ENCODE data around the gene GAS2L3. TPM values are rescaled to one million over a fixed set of nuclear protein-coding genes. Genes with fewer than 3 reads are reported as not detected.
A peak's percentile ranks its signal among the peaks of the same experiment; 100 is the strongest.

GAS2L3 gene
- total RNA-seq, 2 donors from 2014 or later, result 0.18 to 4.6 TPM

- Histone ChIP-seq H3K27ac (no peak overlapping the region), H3K27me3 (replicated peaks; ENCODE audit: insufficient read depth) (no peaks in the 10 kb centered on the region), H3K4me3 (no peak overlapping the region), H3K4me1 (replicated peaks) (no peaks in the 10 kb centered on the region), H3K9me3 (no peaks in the 10 kb centered on the region), H3K36me3 (no peaks in the 10 kb centered on the region)
- DNase-seq (ENCODE audit: low spot score), result no peak
- TF ChIP-seq POLR2AphosphoS5 (IDR thresholded peaks at IDR 0.05) (no peak), POLR2A (IDR thresholded peaks at IDR 0.05) (no peak)
- TF ChIP-seq, protein P1, sequence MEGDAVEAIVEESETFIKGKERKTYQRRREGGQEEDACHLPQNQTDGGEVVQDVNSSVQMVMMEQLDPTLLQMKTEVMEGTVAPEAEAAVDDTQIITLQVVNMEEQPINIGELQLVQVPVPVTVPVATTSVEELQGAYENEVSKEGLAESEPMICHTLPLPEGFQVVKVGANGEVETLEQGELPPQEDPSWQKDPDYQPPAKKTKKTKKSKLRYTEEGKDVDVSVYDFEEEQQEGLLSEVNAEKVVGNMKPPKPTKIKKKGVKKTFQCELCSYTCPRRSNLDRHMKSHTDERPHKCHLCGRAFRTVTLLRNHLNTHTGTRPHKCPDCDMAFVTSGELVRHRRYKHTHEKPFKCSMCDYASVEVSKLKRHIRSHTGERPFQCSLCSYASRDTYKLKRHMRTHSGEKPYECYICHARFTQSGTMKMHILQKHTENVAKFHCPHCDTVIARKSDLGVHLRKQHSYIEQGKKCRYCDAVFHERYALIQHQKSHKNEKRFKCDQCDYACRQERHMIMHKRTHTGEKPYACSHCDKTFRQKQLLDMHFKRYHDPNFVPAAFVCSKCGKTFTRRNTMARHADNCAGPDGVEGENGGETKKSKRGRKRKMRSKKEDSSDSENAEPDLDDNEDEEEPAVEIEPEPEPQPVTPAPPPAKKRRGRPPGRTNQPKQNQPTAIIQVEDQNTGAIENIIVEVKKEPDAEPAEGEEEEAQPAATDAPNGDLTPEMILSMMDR (IDR thresholded peaks at IDR 0.05), result no peak
- 33% methylated on average over 4 of the region's 4 CpGs for WGBS
- intact Hi-C loops (cut with DNase I), result no loop called here
These were observed 82.7 kb downstream of the GAS2L3 start for GRCh38 chr12:100656141-100656540.

DNA sequence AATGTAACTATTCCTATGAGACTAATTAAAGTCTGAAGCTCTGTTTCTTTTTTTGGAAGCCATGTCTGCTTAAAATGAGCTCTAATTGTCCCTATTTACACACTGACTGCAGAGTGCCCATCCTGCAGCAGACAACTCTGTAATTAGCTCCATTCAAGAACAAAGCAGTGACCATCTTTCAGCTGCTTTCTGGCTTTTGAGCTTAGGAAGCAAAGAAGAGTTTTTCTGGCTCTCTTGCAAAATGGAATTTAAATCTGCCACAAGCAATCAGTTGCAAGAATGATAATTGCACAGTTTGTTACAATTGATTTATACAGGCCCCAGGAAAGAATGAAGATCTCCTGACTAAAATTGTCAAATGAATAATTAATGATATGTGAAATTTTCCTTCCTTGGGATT, 83.4 kb downstream of the GAS2L3 start:
- H3K27me3 ChIP-seq (replicated peaks; ENCODE audit: insufficient read depth), result no peaks in the 10 kb centered on the region
- H3K36me3 ChIP-seq, result no peaks in the 10 kb centered on the region
- H3K4me3 ChIP-seq, result no peak overlapping the region
- no peak overlapping the region for H3K27ac ChIP-seq
- H3K9me3 ChIP-seq, result no peaks in the 10 kb centered on the region
- intact Hi-C loops (cut with DNase I), result no loop called here
- no peak for DNase-seq (ENCODE audit: low spot score)
- TF ChIP-seq POLR2A (IDR thresholded peaks at IDR 0.05) (no peak), POLR2AphosphoS5 (IDR thresholded peaks at IDR 0.05) (no peak)
- TF ChIP-seq, protein P1 (IDR thresholded peaks at IDR 0.05), result no peak
- no peaks in the 10 kb centered on the region for H3K4me1 ChIP-seq (replicated peaks)

- Histone ChIP-seq H3K27ac (no peak overlapping the region), H3K4me3 (no peak overlapping the region), H3K9me3 (no peaks in the 10 kb centered on the region), H3K27me3 (replicated peaks; ENCODE audit: insufficient read depth) (no peaks in the 10 kb centered on the region), H3K4me1 (replicated peaks) (no peaks in the 10 kb centered on the region), H3K36me3 (no peaks in the 10 kb centered on the region)
- no peak for DNase-seq (ENCODE audit: low spot score)
- 50% methylated on average over 6 of the region's 6 CpGs for WGBS
- intact Hi-C loops (cut with DNase I), result no loop called here
- TF ChIP-seq, protein P1 (IDR thresholded peaks at IDR 0.05), result no peak
- TF ChIP-seq POLR2AphosphoS5 (IDR thresholded peaks at IDR 0.05), result no peak
- TF ChIP-seq POLR2A (IDR thresholded peaks at IDR 0.05), result no peak
These were observed 87.9 kb downstream of the GAS2L3 start for GRCh38 chr12:100661300-100661951.

DNA sequence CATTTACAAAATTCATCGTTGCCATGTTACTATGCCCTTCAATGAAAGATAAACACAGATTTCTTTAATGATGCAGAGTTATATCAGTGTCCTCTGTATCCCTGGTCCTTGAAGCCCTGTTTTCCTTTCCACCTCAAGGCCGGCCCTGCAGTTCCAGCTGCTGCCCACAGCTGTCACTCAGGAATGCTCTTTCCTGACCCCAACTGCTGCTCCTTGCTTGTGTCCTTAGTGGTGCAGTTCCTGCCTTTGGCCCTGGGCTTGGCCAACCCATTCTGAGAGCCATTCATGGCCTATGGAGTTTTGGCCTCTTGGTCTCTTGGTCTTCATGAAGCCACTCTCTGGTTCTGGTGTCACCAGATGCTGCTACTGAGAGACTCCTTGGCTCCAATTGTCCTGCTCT, 93.1 kb downstream of the GAS2L3 start:
- Histone ChIP-seq H3K27ac (no peak overlapping the region), H3K9me3 (no peaks in the 10 kb centered on the region), H3K4me3 (no peak overlapping the region), H3K27me3 (replicated peaks; ENCODE audit: insufficient read depth) (no peaks in the 10 kb centered on the region), H3K4me1 (replicated peaks) (no peaks in the 10 kb centered on the region), H3K36me3 (no peaks in the 10 kb centered on the region)
- DNase-seq (ENCODE audit: low spot score), result no peak
- TF ChIP-seq POLR2AphosphoS5 (IDR thresholded peaks at IDR 0.05), result no peak
- TF ChIP-seq, protein P1 (IDR thresholded peaks at IDR 0.05), result no peak
- TF ChIP-seq POLR2A (IDR thresholded peaks at IDR 0.05), result no peak
- intact Hi-C loops (cut with DNase I), result no loop called here
- 62% methylated on average over 2 of the region's 2 CpGs for WGBS

- Histone ChIP-seq H3K9me3 (no peaks in the 10 kb centered on the region), H3K27me3 (replicated peaks; ENCODE audit: insufficient read depth) (no peaks in the 10 kb centered on the region), H3K4me3 (no peak overlapping the region), H3K4me1 (replicated peaks) (no peaks in the 10 kb centered on the region), H3K36me3 (no peaks in the 10 kb centered on the region), H3K27ac (no peak overlapping the region)
- intact Hi-C loops (cut with DNase I), result no loop called here
- 34% methylated on average over 9 of the region's 9 CpGs for WGBS
- DNase-seq (ENCODE audit: low spot score), result peak; percentile 26
- TF ChIP-seq, protein P1 (IDR thresholded peaks at IDR 0.05), result peak; percentile 34 to 60 (median 52)
- TF ChIP-seq POLR2A (IDR thresholded peaks at IDR 0.05), result no peak
These were observed 95.6 kb downstream of the GAS2L3 start for GRCh38 chr12:100668945-100669536.

Data from prostate gland (tissue), 2 donors.